Activated CD4-positive, alpha-beta T cell treated with anti-CD3 and anti-CD28 coated beads, Interleukin-2, amount 50 U/mL, for 48 hours (primary cell): Measurements from ENCODE around the gene CRISP1.
"Not testable (repeated sequence)": the region's sequence is repeated elsewhere in the genome, so short reads cannot be mapped to it uniquely, and the experiment has no call there.

ENCODE experiments used
- DNase-seq, 2 experiments: peaks; one replicate each; pipeline ENCODE4 v3.0.0-alpha.2; 2020

Gene CRISP1

GRCh38 chr6:49839162-49839561, 27.2 kb downstream of the CRISP1 start:
- no peak for DNase-seq

- no peak for DNase-seq
Observed at GRCh38 chr6:49835140-49835539, 31.2 kb downstream of the CRISP1 start.

- no peak for DNase-seq
Observed at GRCh38 chr6:49833386-49833785, 32.9 kb downstream of the CRISP1 start.

GRCh38 chr6:49826743-49827406, 39.5 kb downstream of the CRISP1 start:
- no peak for DNase-seq

- DNase-seq, result no peak
Observed at GRCh38 chr6:49815166-49815565, 51.2 kb downstream of the CRISP1 start.

GRCh38 chr6:49813248-49813647, 53.1 kb downstream of the CRISP1 start:
- no peak for DNase-seq

- DNase-seq, result no peak
Observed at GRCh38 chr6:49806145-49806544, 60.2 kb downstream of the CRISP1 start.

- DNase-seq, result no peak
Observed at GRCh38 chr6:49805246-49805645, 61.1 kb downstream of the CRISP1 start.

- no peak for DNase-seq
Observed at GRCh38 chr6:49801525-49801924, 64.8 kb downstream of the CRISP1 start.

GRCh38 chr6:49799090-49799489, 67.2 kb downstream of the CRISP1 start:
- DNase-seq, result no peak

GRCh38 chr6:49796842-49797455, 69.4 kb downstream of the CRISP1 start:
- not testable (repeated sequence) for DNase-seq

- DNase-seq, result no peak
Observed at GRCh38 chr6:49790341-49790740, 76.0 kb downstream of the CRISP1 start.

- no peak for DNase-seq
Observed at GRCh38 chr6:49787176-49787575, 79.2 kb downstream of the CRISP1 start, which contains the start of gene PGK2. TSS of gene PGK2 (minus strand) at chr6:49787285. CDS start at chr6:49787187, 98 bp downstream.

- no peak for DNase-seq
Observed at GRCh38 chr6:49784272-49784671, 82.1 kb downstream of the CRISP1 start.
